ENCODE data around the gene PRKCE. TPM values are rescaled to one million over a fixed set of nuclear protein-coding genes. Genes with fewer than 3 reads are reported as not detected.

The PRKCE gene
- total RNA-seq, 1 experiment from 2014 or later = 1.3 TPM

GRCh38 chr2:46050489-46050888, 399.0 kb downstream of the PRKCE start:
- Histone ChIP-seq H2AFZ (ENCODE audit: low read length) (no peak overlapping the region), H3K79me1 (ENCODE audit: insufficient read depth, low read depth, low read length, poor library complexity, severe bottlenecking) (no peaks in the 10 kb centered on the region), H3K23me2 (ENCODE audit: insufficient read length, low read depth, low read length, poor library complexity, severe bottlenecking) (no peaks in the 10 kb centered on the region), H3K18ac (ENCODE audit: insufficient read length, low read depth, low read length) (no peak overlapping the region), H3K4ac (ENCODE audit: low read depth, low read length) (no peak overlapping the region), H3K9me3 (ENCODE audit: control insufficient read depth, low read depth, low read length) (no peaks in the 10 kb centered on the region), H3K27ac (ENCODE audit: insufficient read length, low read depth, low read length) (no peak overlapping the region), H2BK15ac (ENCODE audit: low read depth, low read length) (no peak overlapping the region), H3K9ac (ENCODE audit: extremely low read depth, insufficient read length, low read length) (no peak overlapping the region), H2BK20ac (ENCODE audit: low read depth, low read length, poor library complexity, severe bottlenecking) (no peak overlapping the region), H3K4me2 (ENCODE audit: insufficient read depth, insufficient read length, low read length) (no peak overlapping the region), H3K4me1 (ENCODE audit: insufficient read depth, low read length) (no peaks in the 10 kb centered on the region), H2BK120ac (ENCODE audit: low read depth, low read length, poor library complexity, severe bottlenecking) (no peak overlapping the region), H4K8ac (replicated peaks; ENCODE audit: insufficient read length, low read depth, low read length) (no peak overlapping the region), H3K14ac (ENCODE audit: insufficient read depth, low read length) (no peak overlapping the region), H3K79me2 (ENCODE audit: insufficient read depth, low read length) (no peaks in the 10 kb centered on the region), H4K91ac (ENCODE audit: insufficient read length, low read depth, low read length) (no peak overlapping the region), H3T11ph (ENCODE audit: low read length) (no peak overlapping the region), H2BK5ac (ENCODE audit: insufficient read length, low read length) (no peak overlapping the region), H4K20me1 (ENCODE audit: control insufficient read depth, insufficient read depth, insufficient read length) (no peaks in the 10 kb centered on the region), H3K23ac (ENCODE audit: insufficient read length, low read depth, low read length) (no peak overlapping the region), H2BK12ac (ENCODE audit: insufficient read length, low read depth, low read length) (no peak overlapping the region), H4K5ac (ENCODE audit: insufficient read length, low read depth, low read length) (no peak overlapping the region), H2AK5ac (ENCODE audit: insufficient read length, low read length) (no peak overlapping the region), H3K27me3 (ENCODE audit: insufficient read depth, low read length) (no peaks in the 10 kb centered on the region), H3K56ac (ENCODE audit: insufficient read length, low read depth, low read length) (no peak overlapping the region)
- no peaks in the 10 kb centered on the region; a peak in 1 of 7 replicates for H3K36me3 Mint-ChIP-seq (ENCODE audit: insufficient read depth in 1 of 3, low read depth in 3 of 3)
- no peak for DNase-seq
- TF ChIP-seq CTCF (conservative IDR thresholded peaks at IDR 0.05) = peak; percentile 49
- H3K4me1 Mint-ChIP-seq = peaks cover 0 to 3% of the 10 kb centered on the region in 2 experiments; a peak in 2 of 4 replicates
- H3K27me3 Mint-ChIP-seq (ENCODE audit: low read depth) = peaks cover 1% of the 10 kb centered on the region; the same call in 1 of the 2 replicates
- WGBS (ENCODE audit: extremely low coverage, insufficient read length, low lambda C conversion rate) = no CpG with 5 or more reads among the region's 2 CpGs
- no peak overlapping the region for H3K27ac Mint-ChIP-seq
- no peak overlapping the region for H3K4me3 Mint-ChIP-seq
- no peaks in the 10 kb centered on the region; a peak in 2 of 5 replicates for H3K9me3 Mint-ChIP-seq
